Keratinocyte (primary cell): ENCODE results near the gene NUP214. TPM values are rescaled to one million over a fixed set of nuclear protein-coding genes. Genes with fewer than 3 reads are reported as not detected.

Experiments used
- DNase-seq: peaks from one replicate; pipeline ENCODE4 v3.0.0-alpha.2; 2011; ENCODE audit warnings: low read depth, missing footprints, low spot score
- FAIRE-seq: peaks from 2 replicates; lab custom pipeline; 2011; peaks lifted over from hg19 to GRCh38; lab: Jason Lieb, UNC
- H2AFZ ChIP-seq: 2 replicates; pipeline ENCODE4 v1.6.0; 2012; ENCODE audit warnings: low read length, control low read depth, inconsistent platforms; ENCODE audit not compliant: control insufficient read depth
- H3K27ac ChIP-seq: 2 replicates; pipeline ENCODE4 v1.5.1; 2011; ENCODE audit warnings: low read length; ENCODE audit not compliant: control insufficient read depth, insufficient read depth
- H3K27me3 ChIP-seq: 3 replicates; pipeline ENCODE4 v1.6.0; 2011; ENCODE audit warnings: low read length; ENCODE audit not compliant: control insufficient read depth, insufficient read depth; ENCODE audit errors: extremely low read depth
- H3K36me3 ChIP-seq, 2 experiments: 2 replicates in 1 of 2; 3 replicates in 1 of 2; pipeline ENCODE4 v1.5.1; 2011; ENCODE audit warnings: low read length in 2 of 2, mild to moderate bottlenecking in 1 of 2; ENCODE audit not compliant: control insufficient read depth in 2 of 2, insufficient read depth in 2 of 2; ENCODE audit errors: extremely low read depth in 1 of 2
- H3K4me1 ChIP-seq: 3 replicates; pipeline ENCODE4 v1.5.1; 2011; ENCODE audit warnings: low read length; ENCODE audit not compliant: control insufficient read depth, insufficient read depth; ENCODE audit errors: extremely low read depth
- H3K4me2 ChIP-seq: 3 replicates; pipeline ENCODE4 v1.6.0; 2011; ENCODE audit warnings: low read depth, low read length; ENCODE audit not compliant: control insufficient read depth, insufficient read depth; ENCODE audit errors: extremely low read depth
- H3K4me3 ChIP-seq, 3 experiments: fragments of 200-600 bp in 1 of 3; sonication (generic) in 1 of 3; 2 replicates in 2 of 3; 3 replicates in 1 of 3; pipeline ENCODE4 v1.5.1; 2011 to 2016; ENCODE audit warnings: low read length in 3 of 3, mild to moderate bottlenecking in 3 of 3, control low read depth in 2 of 3, inconsistent platforms in 1 of 3, low read depth in 1 of 3, mixed read lengths in 1 of 3, mixed run types in 1 of 3, moderate library complexity in 1 of 3; ENCODE audit not compliant: control insufficient read depth in 2 of 3, insufficient read depth in 2 of 3; ENCODE audit errors: extremely low read depth in 1 of 3
- H3K79me2 ChIP-seq: 2 replicates; pipeline ENCODE4 v1.6.0; 2012; ENCODE audit warnings: low read length; ENCODE audit not compliant: control insufficient read depth, insufficient read depth
- H3K9ac ChIP-seq: 3 replicates; pipeline ENCODE4 v1.6.0; 2011; ENCODE audit warnings: low read length; ENCODE audit not compliant: control insufficient read depth, insufficient read depth; ENCODE audit errors: extremely low read depth
- H3K9me1 ChIP-seq: 3 replicates; pipeline ENCODE4 v1.6.0; 2011; ENCODE audit warnings: low read length; ENCODE audit not compliant: control insufficient read depth, insufficient read depth; ENCODE audit errors: extremely low read depth
- H3K9me3 ChIP-seq: 2 replicates; pipeline ENCODE4 v1.5.1; 2012; ENCODE audit warnings: low read depth, low read length; ENCODE audit not compliant: control insufficient read depth
- H4K20me1 ChIP-seq: 3 replicates; pipeline ENCODE4 v1.6.0; 2011; ENCODE audit warnings: low read length; ENCODE audit not compliant: control insufficient read depth, insufficient read depth; ENCODE audit errors: extremely low read depth
- CTCF ChIP-seq, 3 experiments: IDR thresholded peaks in 1 of 3; conservative IDR thresholded peaks in 1 of 3; optimal IDR thresholded peaks in 1 of 3; 2 replicates in 2 of 3; 3 replicates in 1 of 3; pipeline versions ENCODE3 to v1.5.1; 2011; ENCODE audit warnings: low read length in 3 of 3, mild to moderate bottlenecking in 3 of 3, moderate library complexity in 2 of 3, control low read depth in 1 of 3, inconsistent platforms in 1 of 3; ENCODE audit not compliant: insufficient read depth in 2 of 3; ENCODE audit errors: extremely low read depth in 1 of 3
- EZH2 ChIP-seq: IDR thresholded peaks from one replicate; pipeline ENCODE4 v1.6.1; 2012; ENCODE audit warnings: inconsistent platforms, mild to moderate bottlenecking, low read length, moderate library complexity
- dilution Hi-C: fragments of 300-500 bp; cut with MboI; formaldehyde crosslinking; loops from one replicate; pipeline ENCODE4 v1.7.0; 2020; ENCODE audit warnings: low sequenced_read_pairs; ENCODE audit not compliant: extremely low pct_ligation_motif_present
- polyA plus RNA-seq, 5 experiments: library from polyadenylated mRNA; depleted of rRNA in 3 of 5; stranded (reverse) in 3 of 5; stranded (forward) in 1 of 5; unstranded in 1 of 5; fragments of >200 nt; gene quantifications; 1 replicate in 1 of 5; 2 replicates in 3 of 5; 3 replicates in 1 of 5; pipeline versions ENCODE4 v1.2.1 to v1.2.3, GENCODE V29; 2011 to 2012; ENCODE audit warnings: missing spikeins in 2 of 5, low read depth in 1 of 5, low replicate concordance in 1 of 5

NUP214 gene
- polyA plus RNA-seq, 1 donor (not counting 4 experiments of a cell fraction or from before 2014, with no cell fraction given) = 7.3 TPM

GRCh38 chr9:131278702-131279111 is 153.3 kb downstream of the NUP214 start:
- Histone ChIP-seq H3K4me2 (no peak overlapping the region), H3K79me2 (no peaks in the 10 kb centered on the region), H3K4me1 (no peaks in the 10 kb centered on the region), H4K20me1 (no peaks in the 10 kb centered on the region), H3K27ac (no peak overlapping the region), H3K9ac (no peak overlapping the region), H3K36me3 (no peaks in the 10 kb centered on the region), H3K9me1 (no peaks in the 10 kb centered on the region), H3K4me3 (no peak overlapping the region), H3K9me3 (no peaks in the 10 kb centered on the region), H3K27me3 (peaks cover 64% of the 10 kb centered on the region), H2AFZ (no peak overlapping the region)
- TF ChIP-seq EZH2 (no peak), CTCF (optimal IDR thresholded peaks at IDR 0.05 in 1 of 3, IDR thresholded peaks at IDR 0.05 in 1 of 3, conservative IDR thresholded peaks at IDR 0.05 in 1 of 3; ENCODE audit: extremely low read depth in 1 of 3, insufficient read depth in 2 of 3, low read length in 3 of 3) (no peak)
- FAIRE-seq (no peak), DNase-seq (no peak)
- dilution Hi-C loops = no loop called here

- Histone ChIP-seq H3K79me2 (no peaks in the 10 kb centered on the region), H3K4me2 (no peak overlapping the region), H3K9me3 (no peaks in the 10 kb centered on the region), H2AFZ (no peak overlapping the region), H3K4me1 (no peaks in the 10 kb centered on the region), H3K27ac (no peak overlapping the region), H3K36me3 (no peaks in the 10 kb centered on the region), H3K9ac (no peak overlapping the region), H4K20me1 (no peaks in the 10 kb centered on the region), H3K9me1 (no peaks in the 10 kb centered on the region), H3K27me3 (peaks cover 68% of the 10 kb centered on the region), H3K4me3 (no peak overlapping the region)
- dilution Hi-C loops = no loop called here
- no peak for FAIRE-seq
- DNase-seq = no peak
- TF ChIP-seq EZH2 (no peak), CTCF (optimal IDR thresholded peaks at IDR 0.05 in 1 of 3, IDR thresholded peaks at IDR 0.05 in 1 of 3, conservative IDR thresholded peaks at IDR 0.05 in 1 of 3; ENCODE audit: extremely low read depth in 1 of 3, insufficient read depth in 2 of 3, low read length in 3 of 3) (no peak)
These were observed 153.9 kb downstream of the NUP214 start for GRCh38 chr9:131279196-131279862.
